IPS DF 6.9 (cell line): ENCODE data around the gene EIF4EBP3.

Experiments used
- DNase-seq: peaks from one replicate; pipeline ENCODE4 v3.0.0-alpha.2; 2013; ENCODE audit warnings: low read depth, low spot score
- H3K27ac ChIP-seq: one replicate; pipeline ENCODE4 v1.5.1; 2013; ENCODE audit warnings: low read length, control low read depth
- H3K27me3 ChIP-seq: 2 replicates; pipeline ENCODE4 v1.6.1; 2013; ENCODE audit warnings: mild to moderate bottlenecking, low read length; ENCODE audit not compliant: control insufficient read depth, insufficient read depth
- H3K36me3 ChIP-seq: 2 replicates; pipeline ENCODE4 v1.6.1; 2013; ENCODE audit warnings: low read length; ENCODE audit not compliant: control insufficient read depth, insufficient read depth
- H3K4me1 ChIP-seq: 2 replicates; pipeline ENCODE4 v1.6.1; 2013; ENCODE audit warnings: low read length; ENCODE audit not compliant: control insufficient read depth, insufficient read depth
- H3K4me3 ChIP-seq: 2 replicates; pipeline ENCODE4 v1.5.1; 2013; ENCODE audit warnings: mild to moderate bottlenecking, low read length
- H3K9me3 ChIP-seq: 2 replicates; pipeline ENCODE4 v1.6.1; 2013; ENCODE audit warnings: low read length, inconsistent platforms; ENCODE audit not compliant: control insufficient read depth, insufficient read depth
- WGBS: extraction: QIAGEN DNeasy Blood & Tissue Kit; methylation state at CpG from one replicate; pipeline ENCODE4 v1.1.7; 2013; ENCODE audit warnings: mixed read lengths, missing lambda C conversion rate; ENCODE audit not compliant: insufficient read length, insufficient coverage; 5-methylcytosine and 5-hydroxymethylcytosine counted together

EIF4EBP3 gene

GRCh38 chr5:140545606-140546005, 1.9 kb upstream of the EIF4EBP3 start:
- H3K36me3 ChIP-seq = peaks cover 15% of the 10 kb centered on the region; the same call in 1 of the 2 replicates
- WGBS = no CpG with 5 or more reads among the region's 10 CpGs

GRCh38 chr5:140546851-140547507, 483 bp upstream of the EIF4EBP3 start:
- Histone ChIP-seq H3K27ac (no peak overlapping the region), H3K4me3 (no peak overlapping the region), H3K36me3 (peaks cover 18% of the 10 kb centered on the region; the same call in 1 of the 2 replicates)

More at GRCh38 chr5:140545606-140546005, 1.9 kb upstream of the EIF4EBP3 start:
- Histone ChIP-seq H3K27me3 (no peaks in the 10 kb centered on the region), H3K9me3 (no peaks in the 10 kb centered on the region), H3K27ac (no peak overlapping the region), H3K4me3 (no peak overlapping the region), H3K4me1 (peaks cover 3% of the 10 kb centered on the region; the same call in 1 of the 2 replicates)
- no peak for DNase-seq

GRCh38 chr5:140548300-140548688, 832 bp downstream of the EIF4EBP3 start:
- Histone ChIP-seq H3K27ac (no peak overlapping the region), H3K4me3 (peak overlapping the region; percentile 39; the same call in 1 of the 2 replicates), H3K9me3 (no peaks in the 10 kb centered on the region), H3K36me3 (peaks cover 15% of the 10 kb centered on the region; the same call in 1 of the 2 replicates), H3K4me1 (peaks cover 3% of the 10 kb centered on the region; the same call in 1 of the 2 replicates), H3K27me3 (no peaks in the 10 kb centered on the region)
- no peak for DNase-seq
- no CpG with 5 or more reads among the region's 5 CpGs for WGBS

More at GRCh38 chr5:140546851-140547507, 483 bp upstream of the EIF4EBP3 start:
- no CpG with 5 or more reads among the region's 13 CpGs for WGBS
- no peak for DNase-seq
- H3K27me3 ChIP-seq = no peaks in the 10 kb centered on the region
- H3K9me3 ChIP-seq = no peaks in the 10 kb centered on the region
- H3K4me1 ChIP-seq = peaks cover 3% of the 10 kb centered on the region; the same call in 1 of the 2 replicates

- no peak for DNase-seq
- Histone ChIP-seq H3K9me3 (no peaks in the 10 kb centered on the region), H3K27me3 (no peaks in the 10 kb centered on the region), H3K4me3 (no peak overlapping the region), H3K36me3 (peaks cover 15% of the 10 kb centered on the region; the same call in 1 of the 2 replicates), H3K27ac (no peak overlapping the region), H3K4me1 (peaks cover 3% of the 10 kb centered on the region; the same call in 1 of the 2 replicates)
- no CpG with 5 or more reads among the region's 7 CpGs for WGBS
Measured at GRCh38 chr5:140548791-140549190, 1.3 kb downstream of the EIF4EBP3 start.

- peaks cover 15% of the 10 kb centered on the region; the same call in 1 of the 2 replicates for H3K36me3 ChIP-seq
Measured at GRCh38 chr5:140549237-140550144, 2.0 kb downstream of the EIF4EBP3 start.

GRCh38 chr5:140550147-140551079, 3.0 kb downstream of the EIF4EBP3 start:
- Histone ChIP-seq H3K36me3 (peaks cover 15% of the 10 kb centered on the region; the same call in 1 of the 2 replicates), H3K9me3 (no peaks in the 10 kb centered on the region), H3K27me3 (no peaks in the 10 kb centered on the region), H3K4me3 (no peak overlapping the region), H3K27ac (no peak overlapping the region), H3K4me1 (peaks cover 3% of the 10 kb centered on the region; the same call in 1 of the 2 replicates)
- DNase-seq = no peak
- no CpG with 5 or more reads among the region's 11 CpGs for WGBS

More at GRCh38 chr5:140549237-140550144, 2.0 kb downstream of the EIF4EBP3 start:
- Histone ChIP-seq H3K27ac (no peak overlapping the region), H3K27me3 (no peaks in the 10 kb centered on the region), H3K4me1 (peaks cover 3% of the 10 kb centered on the region; the same call in 1 of the 2 replicates), H3K4me3 (no peak overlapping the region), H3K9me3 (no peaks in the 10 kb centered on the region)
- no peak for DNase-seq
- no CpG with 5 or more reads among the region's 3 CpGs for WGBS

- Histone ChIP-seq H3K4me1 (peaks cover 3% of the 10 kb centered on the region; the same call in 1 of the 2 replicates), H3K4me3 (no peak overlapping the region), H3K9me3 (no peaks in the 10 kb centered on the region), H3K27me3 (no peaks in the 10 kb centered on the region), H3K27ac (no peak overlapping the region), H3K36me3 (peaks cover 15% of the 10 kb centered on the region; the same call in 1 of the 2 replicates)
- WGBS = no CpG with 5 or more reads among the region's 4 CpGs
- no peak for DNase-seq
Measured at GRCh38 chr5:140551872-140552271, 4.4 kb downstream of the EIF4EBP3 start.

- no peaks in the 10 kb centered on the region; the same call in 1 of the 2 replicates for H3K4me1 ChIP-seq
- no peak overlapping the region for H3K27ac ChIP-seq
- H3K9me3 ChIP-seq = no peaks in the 10 kb centered on the region
- peaks cover 15% of the 10 kb centered on the region; the same call in 1 of the 2 replicates for H3K36me3 ChIP-seq
- DNase-seq = no peak
- 100% methylated on average over 1 of the region's 2 CpGs for WGBS
- no peak overlapping the region for H3K4me3 ChIP-seq
- H3K27me3 ChIP-seq = no peaks in the 10 kb centered on the region
Measured at GRCh38 chr5:140553657-140554056, 6.2 kb downstream of the EIF4EBP3 start.

GRCh38 chr5:140554454-140554853, 7.0 kb downstream of the EIF4EBP3 start:
- Histone ChIP-seq H3K4me1 (no peaks in the 10 kb centered on the region; the same call in 1 of the 2 replicates), H3K36me3 (peaks cover 13% of the 10 kb centered on the region; the same call in 1 of the 2 replicates), H3K4me3 (no peak overlapping the region), H3K27ac (no peak overlapping the region), H3K9me3 (no peaks in the 10 kb centered on the region), H3K27me3 (no peaks in the 10 kb centered on the region)
- DNase-seq = no peak
- WGBS = no CpG with 5 or more reads among the region's 2 CpGs
